NCI-H2227 (cell line): ENCODE data around the gene IFNA8.
A peak's percentile ranks its signal among the peaks of the same experiment; 100 is the strongest.
"Not testable (repeated sequence)": the region's sequence is repeated elsewhere in the genome, so short reads cannot be mapped to it uniquely, and the experiment has no call there.

Source experiments
- DNase-seq: peaks from one replicate; lab custom pipeline; 2025; ENCODE audit not compliant: unreplicated experiment; lab: John Stamatoyannopoulos, UW

IFNA8 gene

DNA sequence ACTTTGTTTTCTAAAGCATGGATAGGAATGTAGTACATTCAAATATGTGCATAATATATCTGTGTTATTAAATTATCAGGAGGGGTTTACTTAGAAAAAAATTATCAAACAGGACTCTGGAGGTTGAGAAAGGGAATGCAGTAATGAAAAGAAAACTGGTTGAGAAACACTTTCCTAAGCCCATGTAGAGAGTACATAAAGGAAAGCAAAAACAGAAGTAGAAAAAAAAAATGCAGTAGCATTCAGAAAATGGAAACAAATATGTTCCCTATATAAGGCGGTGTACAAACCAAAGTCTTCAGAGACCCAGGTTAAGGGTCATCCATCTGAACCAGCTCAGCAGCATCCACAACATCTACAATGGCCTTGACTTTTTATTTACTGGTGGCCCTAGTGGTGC, at the start of gene IFNA8:
Gene IFNA8 (plus strand): TSS at position 301 of the 400 bp plus-strand sequence. CDS start 60 bp downstream, at position 361.
- DNase-seq = no peak

DNA sequence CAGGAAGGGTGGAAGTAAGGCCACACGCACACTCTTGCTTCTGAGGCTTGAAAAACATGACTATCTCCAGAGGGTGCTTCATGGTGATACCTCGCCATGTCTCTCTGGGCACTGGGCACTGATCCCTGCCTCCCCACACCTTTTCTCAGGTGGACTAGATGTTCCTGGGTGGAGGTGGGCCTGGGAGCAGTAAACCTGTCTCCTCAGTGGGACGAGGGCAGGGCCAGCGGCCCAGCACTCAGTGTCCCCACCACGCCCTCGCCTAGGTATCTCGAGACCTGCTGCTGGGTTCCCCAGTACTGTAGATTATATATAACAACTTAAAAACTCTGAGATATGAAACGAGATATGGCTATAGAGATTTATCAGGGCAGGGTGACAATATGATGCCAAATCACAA, 46.6 kb upstream of the IFNA8 start:
- DNase-seq = no peak

DNA sequence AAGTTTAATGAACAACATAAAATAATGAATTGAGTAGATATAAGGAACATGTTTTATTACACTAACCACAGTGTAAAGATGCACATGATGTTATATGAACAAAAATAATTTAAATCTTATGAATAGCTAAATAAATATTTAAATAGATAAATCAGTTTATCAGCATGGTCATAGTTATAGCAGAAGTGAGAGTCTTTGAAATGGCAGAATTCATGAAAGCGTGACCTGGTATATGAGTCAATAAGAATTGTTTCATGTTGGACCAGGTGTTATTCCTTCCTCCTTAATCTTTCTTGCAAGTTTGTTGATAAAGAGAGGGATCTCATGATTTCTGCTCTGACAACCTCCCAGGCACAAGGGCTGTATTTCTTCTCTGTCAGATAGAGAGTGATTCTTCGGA, 41.7 kb upstream of the IFNA8 start:
- DNase-seq = not testable (repeated sequence)

DNA sequence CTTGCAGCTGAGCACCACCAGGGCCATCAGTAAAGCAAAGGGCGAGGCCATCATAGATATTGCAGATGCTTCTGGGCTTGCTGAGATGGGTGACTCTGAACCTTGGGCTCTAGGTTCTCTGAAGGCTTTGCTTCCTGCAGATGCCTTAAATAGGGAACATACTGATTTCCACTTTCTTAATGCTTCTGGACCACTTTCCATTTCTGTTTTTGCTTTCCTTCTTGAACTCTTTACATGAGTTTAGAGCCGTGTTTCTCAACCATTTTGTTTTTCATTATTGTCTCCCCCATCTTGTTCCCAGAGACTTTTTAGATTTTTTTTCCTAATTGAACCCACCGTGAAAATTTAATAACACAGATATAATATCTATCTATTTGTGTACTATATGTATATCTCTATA, 41.0 kb upstream of the IFNA8 start, which contains the start of gene IFNA13:
Gene IFNA13 (minus strand): TSS at position 101 of the 400 bp plus-strand sequence. CDS start 47 bp downstream, at position 54.
- DNase-seq = no peak

DNA sequence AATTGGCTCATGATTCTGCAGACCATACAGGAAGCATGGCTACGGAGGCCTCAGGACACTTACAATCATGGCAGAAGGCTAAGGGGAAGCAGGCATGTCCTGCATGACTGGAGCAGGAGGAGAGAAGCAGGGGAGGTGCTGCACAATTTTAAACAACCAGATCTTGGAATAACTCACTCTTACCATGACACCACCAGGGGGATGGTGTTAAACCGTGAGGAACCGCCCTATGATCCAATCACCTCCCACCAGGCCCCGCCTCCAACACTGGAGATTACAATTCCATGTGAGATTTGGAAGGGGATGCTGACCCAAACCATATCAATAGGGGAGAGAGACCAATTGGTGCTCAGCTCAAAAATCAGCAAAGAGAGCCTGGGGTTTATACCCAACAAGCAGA, 37.5 kb upstream of the IFNA8 start:
- DNase-seq = not testable (repeated sequence)

DNA sequence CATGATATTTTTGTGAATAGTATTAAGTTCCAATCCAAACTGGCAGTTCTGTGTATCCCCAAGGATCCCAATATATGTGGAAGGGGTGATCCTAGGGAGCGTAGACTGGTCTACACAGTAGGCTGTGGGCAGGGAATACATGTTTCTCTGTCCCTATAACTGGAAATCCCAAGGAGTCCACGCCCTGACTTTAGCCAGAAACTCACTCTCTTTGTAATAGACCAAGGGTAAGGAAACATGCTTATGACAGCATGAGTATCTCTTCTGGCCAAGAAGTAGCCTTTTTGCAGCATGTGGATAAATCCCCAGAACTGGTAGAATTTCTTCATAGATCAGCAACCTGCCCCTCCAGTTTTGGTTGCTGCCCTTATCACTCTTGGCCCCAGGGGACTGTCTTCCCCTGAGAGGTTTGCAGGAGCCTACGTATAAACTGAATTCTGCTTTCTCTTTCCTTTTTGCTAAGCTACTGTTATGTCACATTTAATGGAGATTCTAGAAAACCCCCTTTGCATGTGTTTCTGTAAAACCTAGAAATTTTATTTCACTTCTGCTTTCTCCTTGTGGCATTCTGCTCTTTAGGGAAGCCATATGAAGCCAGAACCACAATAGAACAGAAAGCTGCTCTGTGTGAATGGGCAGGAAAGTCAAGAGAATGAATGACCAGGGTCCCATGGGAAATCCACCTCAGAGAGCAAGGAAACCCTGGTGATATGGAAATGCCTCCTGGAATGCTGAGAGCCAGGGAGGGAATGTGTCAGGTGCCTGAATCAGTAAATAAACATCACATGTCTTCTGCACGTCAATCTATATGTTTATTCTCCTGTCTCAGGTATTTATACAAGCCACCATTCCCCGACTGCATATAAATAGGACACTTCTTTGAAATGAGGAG, 27.2 kb upstream of the IFNA8 start:
- no peak for DNase-seq

DNA sequence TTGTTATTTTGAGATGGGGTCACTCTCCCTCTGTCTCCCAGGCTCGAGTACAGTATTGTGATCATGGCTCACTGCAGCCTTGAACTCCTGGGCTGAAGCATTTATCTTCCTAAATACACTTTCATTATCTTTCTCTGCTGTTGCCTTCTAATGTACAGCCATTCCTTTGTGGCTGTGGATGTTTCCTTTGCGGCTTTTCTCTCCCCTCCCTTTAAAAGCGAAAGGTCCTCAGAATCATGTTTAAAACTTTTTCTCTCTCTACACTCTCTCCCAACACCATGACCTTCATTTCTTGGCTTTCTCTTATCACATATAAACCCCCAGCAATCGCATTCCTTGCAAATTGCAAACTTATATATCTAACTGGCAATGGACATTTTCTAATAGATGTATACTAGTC, 25.3 kb upstream of the IFNA8 start:
- no peak for DNase-seq

DNA sequence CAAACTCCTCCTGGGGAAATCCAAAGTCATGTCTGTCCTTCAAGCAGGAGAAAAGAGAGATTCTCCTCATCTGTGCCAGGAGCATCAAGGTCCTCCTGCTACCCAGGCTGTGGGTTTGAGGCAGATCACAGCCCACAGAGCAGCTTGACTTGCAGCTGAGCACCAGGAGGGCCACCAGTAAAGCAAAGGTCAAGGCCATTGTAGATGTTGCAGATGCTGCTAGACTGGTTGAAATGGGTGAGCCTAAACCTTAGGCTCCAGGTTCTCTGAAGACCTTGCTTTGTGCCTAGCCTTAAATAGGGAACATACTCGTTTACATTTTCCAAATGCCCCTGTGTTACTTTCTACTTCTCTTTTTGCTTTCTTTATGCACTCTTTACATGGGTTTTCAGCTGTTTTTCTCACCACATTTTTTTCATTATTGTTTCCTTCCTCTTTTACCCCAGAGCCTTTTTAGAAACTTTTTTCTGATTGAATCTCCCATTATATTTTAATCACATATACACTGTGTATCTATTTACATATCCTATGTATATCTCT, 23.7 kb upstream of the IFNA8 start, which contains the start of gene IFNA2:
Gene IFNA2 (minus strand): TSS at position 268 of the 540 bp plus-strand sequence. CDS start 69 bp downstream, at position 199.
- DNase-seq = no peak

DNA sequence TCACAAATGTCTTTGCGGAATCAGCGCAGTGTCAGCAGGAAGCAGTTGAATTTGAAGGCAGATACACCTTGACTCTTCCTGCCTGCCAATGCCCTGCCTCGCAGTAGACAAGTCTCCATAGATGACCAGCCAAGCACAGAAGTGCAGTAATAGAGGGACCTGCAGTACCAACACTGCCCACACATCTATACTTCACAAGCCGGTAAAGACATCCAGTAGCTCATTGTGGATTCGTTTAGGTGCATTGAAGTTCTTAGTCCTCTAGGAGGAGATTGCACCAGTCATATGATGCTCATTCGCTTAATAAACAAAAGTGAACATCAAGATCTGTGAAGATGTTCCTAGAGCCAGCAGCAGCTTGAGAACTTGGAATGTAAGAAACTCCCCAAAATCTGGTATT, 16.6 kb upstream of the IFNA8 start:
- DNase-seq = peak; percentile 12

DNA sequence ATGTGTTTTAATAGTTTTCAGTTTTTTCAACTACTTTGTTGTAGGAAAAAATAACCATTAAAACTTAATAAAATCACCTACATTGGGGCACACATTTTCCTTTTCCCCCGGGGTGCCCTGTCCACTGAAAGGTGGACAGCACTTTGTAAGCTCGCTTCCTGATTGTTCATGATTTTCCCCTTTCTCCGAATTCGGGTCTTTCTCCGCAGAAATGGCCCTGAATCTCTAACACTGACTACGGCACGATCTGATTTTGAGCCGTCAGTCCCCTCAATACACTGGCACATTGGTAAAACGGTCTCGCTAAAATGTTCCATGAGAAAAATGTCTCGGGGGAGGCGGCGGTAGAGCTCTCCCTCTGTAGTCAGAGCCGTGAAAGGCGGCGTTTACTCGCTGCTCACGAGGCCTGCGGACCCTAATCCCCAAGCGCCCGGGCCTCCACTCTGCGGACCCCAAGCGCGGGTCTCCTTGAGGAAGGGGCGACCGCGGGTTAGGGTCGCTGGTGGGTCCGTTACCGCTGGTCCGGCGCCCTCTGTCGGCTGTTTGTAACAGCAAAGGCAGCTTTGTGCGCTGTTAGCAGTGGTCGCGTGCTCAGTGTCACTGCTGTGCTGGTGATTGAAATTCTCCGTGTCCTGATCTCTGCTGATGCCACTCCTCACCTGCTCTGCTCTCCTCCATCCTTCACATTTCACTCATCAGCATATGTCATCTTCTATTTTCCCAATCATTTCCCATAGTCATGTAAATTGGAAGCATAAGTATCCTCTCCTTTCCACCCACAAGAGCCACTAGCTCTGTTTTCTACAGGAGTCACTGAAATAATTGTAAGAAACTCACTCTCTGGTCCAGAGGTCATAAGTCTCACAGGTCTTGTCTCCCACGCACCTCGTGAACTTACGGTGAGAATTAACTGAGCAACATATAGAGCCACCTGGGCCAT, 12.9 kb upstream of the IFNA8 start:
- peak; percentile 58 for DNase-seq

DNA sequence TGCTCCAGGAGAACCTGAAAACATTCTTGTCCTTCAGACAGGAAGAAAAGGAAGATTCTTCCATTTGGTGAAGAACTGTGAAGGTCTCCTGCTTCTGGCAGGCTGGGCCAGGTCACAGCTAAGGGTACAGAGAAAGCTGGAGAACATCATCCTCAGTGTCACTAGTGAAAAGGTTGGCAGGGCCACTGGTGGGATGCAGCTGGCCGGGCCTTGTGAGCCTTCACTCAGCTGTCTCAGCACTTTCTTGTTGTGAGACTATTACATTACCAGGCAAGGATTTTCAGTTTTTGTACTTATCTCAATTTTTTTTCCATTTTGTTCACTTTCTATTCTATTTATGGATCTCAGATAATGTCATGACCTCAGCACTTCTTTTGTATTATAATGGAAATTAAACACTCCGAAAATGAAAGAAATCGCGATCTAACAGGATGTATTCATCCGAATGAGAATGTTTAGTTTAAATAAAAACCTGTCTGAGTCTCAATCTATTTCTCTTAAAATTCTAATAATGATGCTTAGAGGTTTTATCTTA, 9.9 kb upstream of the IFNA8 start:
- no peak for DNase-seq

DNA sequence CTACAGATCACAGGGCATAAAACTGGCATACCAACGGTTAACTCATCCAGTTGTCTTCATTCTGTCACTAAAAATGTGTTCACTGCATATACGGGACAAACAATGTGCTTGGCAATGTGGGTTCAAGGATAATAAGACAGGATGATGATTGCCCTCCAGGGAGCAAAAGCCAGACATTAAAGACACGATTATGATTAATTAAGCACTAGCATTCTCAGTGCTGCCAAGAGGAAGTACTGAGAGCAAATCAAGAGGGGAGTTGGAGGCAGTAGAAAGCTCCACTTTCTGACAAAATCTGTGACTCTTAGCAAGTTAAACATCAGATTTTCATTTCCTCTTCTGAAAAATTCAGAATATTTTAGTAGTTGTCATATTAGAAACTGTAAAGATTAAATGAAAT, 9.0 kb upstream of the IFNA8 start:
- DNase-seq = no peak

DNA sequence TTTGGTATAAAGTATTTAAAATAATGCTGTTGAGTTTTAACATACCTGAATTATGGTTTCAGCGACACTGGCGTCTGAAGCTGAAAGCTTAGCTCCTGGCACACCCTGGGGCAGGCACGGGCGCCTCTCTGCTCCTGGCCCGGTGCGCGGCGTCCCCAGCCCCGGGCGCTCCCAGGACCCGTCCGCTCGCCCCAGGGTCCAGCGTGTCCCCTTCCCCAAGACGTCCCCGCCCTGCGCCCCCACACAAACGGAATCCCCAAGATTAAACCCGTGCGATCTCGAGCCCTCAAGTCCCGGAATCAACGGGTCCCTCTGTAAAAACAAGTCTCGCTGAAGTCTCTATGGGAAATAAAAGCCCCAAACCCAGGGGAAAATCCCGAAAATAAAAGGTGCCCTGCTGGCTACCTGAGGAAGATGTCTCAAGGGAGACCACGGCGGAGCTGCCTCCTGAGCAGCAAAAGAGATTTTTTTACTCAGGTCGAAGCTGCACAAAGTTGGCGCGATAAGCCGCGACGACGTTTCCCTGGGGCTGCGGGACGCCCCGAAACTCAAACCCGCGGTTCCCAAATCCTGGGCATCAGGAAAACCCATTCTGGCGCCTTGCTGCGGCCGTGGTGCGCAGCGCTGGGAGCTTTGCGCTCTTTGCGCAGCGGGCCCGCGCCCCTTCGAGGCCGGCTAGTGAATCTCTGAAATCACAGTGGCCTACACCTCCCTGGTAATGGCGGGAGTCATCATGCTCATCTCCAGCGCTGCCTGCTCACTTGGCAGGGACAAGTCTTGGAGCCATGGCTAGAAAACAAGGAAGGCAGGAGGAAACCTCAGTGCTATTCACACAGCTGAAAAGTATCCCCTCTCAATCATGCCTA, 6.3 kb upstream of the IFNA8 start:
- peak; percentile 6 for DNase-seq

DNA sequence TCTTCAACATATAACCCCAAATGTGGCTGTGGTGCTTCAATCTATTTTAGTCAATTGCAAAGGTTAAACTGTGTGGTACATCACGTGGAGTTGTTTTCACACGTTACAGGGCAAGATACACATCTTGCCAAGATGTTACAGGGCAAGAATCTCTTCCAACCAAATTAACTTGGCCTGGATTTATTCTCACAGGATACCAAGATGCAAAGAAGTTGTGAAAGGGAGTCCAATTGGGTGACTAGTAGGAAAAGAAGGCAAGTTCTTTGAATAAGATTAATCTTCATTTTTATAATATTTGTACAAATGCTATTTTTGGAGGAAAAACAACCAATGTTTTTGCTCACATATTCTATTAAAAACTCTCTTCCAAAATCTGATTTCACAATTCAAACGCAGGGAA, 4.8 kb upstream of the IFNA8 start:
- no peak for DNase-seq

DNA sequence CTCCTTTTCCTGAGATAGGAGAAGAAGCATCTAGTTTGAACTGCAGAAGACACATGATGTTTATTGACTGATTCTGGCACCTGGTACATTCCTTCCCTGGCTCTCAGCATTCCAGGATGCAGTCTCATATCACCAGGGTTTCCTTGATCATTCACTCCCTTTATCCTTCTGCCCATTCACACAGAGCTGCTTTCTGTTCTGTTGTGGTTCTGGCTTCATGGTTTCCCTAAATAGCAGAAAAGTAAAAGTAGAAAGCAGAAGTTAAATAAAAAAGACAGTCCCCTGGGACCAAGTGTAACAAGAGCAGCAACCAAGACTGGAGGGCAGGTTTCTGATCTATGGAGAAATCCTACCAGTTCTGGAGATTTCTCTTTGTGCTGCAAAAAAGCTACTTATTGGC, 3.2 kb downstream of the IFNA8 start:
- no peak for DNase-seq

DNA sequence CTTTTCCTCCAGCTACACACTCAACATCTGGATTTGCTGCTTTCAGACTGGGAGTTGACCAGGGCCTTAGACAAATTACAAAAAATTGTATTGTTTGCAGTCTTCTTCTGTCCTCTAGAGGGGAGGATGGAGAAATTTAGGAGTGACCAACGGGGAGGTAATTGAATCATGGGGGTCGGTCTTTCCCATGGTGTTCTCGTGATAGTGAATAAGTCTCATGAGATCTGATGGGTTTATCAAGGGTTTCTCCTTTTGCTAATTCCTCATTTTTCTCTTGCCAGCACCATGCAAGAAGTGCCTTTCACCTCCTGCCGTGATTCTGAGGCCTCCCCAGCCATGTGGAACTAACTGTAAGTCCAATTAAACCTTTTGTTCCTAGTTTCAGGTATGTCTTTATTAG, 4.2 kb downstream of the IFNA8 start:
- DNase-seq = no peak

DNA sequence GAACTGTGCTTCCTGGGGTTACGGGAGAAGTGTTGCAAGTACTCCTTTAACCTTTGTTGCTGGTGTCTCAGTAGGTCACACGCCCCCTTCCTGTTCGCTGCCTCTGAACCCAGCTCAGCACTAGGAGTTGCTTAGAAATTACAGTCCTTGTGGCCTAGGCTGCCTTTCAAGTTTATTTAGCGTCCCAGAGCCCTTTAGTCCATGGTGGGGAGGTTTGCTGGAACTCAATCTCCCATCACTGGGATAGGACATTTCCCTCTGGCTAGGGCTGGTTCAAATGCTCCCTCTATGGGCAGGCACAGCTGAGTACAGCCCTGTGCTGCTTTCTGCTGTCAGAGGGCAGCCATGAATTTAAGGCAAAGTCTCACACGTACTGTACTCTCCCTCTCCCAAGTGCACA, 4.7 kb downstream of the IFNA8 start:
- no peak for DNase-seq

DNA sequence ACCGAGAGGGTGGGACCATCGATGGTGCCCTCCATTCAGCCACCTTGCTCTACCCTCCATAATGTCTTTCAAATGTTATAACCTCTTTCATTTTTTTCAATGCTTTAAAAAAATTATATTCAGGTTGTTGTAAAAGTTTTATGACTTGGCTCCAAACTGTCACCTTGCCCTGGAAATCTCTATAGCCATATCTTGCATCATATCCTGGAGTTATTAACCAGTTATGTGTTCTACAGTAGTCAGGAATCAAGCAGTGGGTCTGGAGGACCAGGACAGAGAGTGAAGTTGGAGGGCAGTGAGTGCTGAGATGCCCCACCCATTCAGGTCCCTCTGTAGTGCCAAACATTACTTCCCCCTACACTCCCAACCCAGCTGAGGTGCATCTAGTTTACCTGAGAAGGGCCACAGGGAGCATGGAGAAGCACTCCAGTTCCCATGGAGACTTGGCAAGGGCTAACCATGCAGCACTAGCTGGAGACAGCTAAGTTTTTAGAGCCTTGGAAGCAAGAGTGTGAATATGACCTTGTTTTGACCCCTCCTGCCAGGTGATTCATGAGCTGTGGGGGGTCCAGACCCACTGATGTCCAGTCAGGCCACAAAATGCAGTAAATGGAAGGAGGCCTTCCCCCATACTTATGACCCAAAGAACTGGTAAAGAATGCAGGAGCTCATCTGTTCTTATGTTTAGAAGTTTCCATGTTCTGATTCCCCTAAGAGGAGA, 5.5 kb downstream of the IFNA8 start:
- DNase-seq = no peak

DNA sequence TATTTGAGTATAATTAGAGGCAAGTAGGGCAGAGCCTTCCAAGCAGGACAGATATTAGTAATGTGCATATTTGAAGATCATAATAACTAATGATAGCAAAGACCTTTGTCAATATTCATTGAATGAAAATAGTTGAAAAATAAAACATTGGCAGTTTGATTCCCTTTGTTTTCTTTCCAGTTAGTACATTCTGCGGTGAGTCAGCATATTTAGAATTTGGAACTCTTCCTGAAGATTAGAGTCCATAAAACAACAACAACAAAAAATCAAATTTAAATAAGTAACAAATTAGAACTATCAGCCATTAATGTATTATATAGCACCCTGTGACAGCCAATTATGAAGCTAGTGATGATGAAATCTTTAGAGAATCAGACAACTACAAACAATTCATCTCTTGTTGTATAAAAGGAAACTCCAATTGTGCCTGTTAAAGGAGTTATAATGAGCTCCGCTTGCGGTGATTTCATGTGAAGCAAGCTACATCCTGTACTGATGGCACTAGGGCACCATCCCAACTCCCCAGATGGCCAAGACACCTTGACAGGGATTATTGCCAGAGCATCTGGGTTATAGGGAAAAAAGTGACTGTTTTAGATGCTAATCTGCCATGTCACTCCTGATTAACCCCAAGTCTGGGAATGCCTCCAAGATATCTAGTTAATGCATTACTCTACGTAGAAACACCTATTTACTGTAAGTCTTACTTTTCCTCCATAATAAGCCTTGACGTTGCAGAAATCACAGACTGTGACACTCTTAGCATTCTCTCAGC, 6.8 kb downstream of the IFNA8 start:
- no peak for DNase-seq
